ENCODE data around the gene MDH1. TPM values are rescaled to one million over a fixed set of nuclear protein-coding genes. Genes with fewer than 3 reads are reported as not detected.

Gene MDH1
- total and polyA plus RNA-seq, 2 donors (not counting 1 experiment from before 2014, with no cell fraction given): 65.7 to 87.8 TPM

GRCh38 chr2:63569740-63570139 lies 19.0 kb upstream of the MDH1 start:
- Histone ChIP-seq H3K4me1 (ENCODE audit: control insufficient read depth in 2 of 2, insufficient read depth in 2 of 2, low read length in 2 of 2) (no peaks in the 10 kb centered on the region), H3K4me3 (ENCODE audit: control extremely low read depth in 1 of 5, extremely low read depth in 1 of 5, insufficient read depth in 1 of 5, low read depth in 2 of 5, low read length in 4 of 5) (no peak overlapping the region), H3K9ac (ENCODE audit: low read length) (no peak overlapping the region), H3K27ac (ENCODE audit: low read length in 2 of 2) (no peak overlapping the region), H3K4me2 (replicated peaks; ENCODE audit: low read depth, low read length, poor library complexity, severe bottlenecking) (no peak overlapping the region), H3K79me2 (ENCODE audit: control insufficient read depth, insufficient read depth, low read length) (peaks cover 14% of the 10 kb centered on the region), H3K36me3 (replicated peaks in 1 of 2; ENCODE audit: control extremely low read depth in 1 of 2, control insufficient read depth in 1 of 2, extremely low read depth in 1 of 2, insufficient read depth in 2 of 2, low read length in 1 of 2) (no peaks in the 10 kb centered on the region), H3K27me3 (replicated peaks in 1 of 4; ENCODE audit: control extremely low read depth in 1 of 4, control insufficient read depth in 3 of 4, insufficient read depth in 4 of 4, low read length in 3 of 4) (no peaks in the 10 kb centered on the region), H3K9me3 (ENCODE audit: control extremely low read depth in 1 of 3, control insufficient read depth in 2 of 3, insufficient read depth in 1 of 3, low read length in 2 of 3) (peaks cover 9 to 12% (median 12%) of the 10 kb centered on the region in 3 donors), H4K20me1 (ENCODE audit: control insufficient read depth, insufficient read depth, low read length, poor library complexity, severe bottlenecking) (no peaks in the 10 kb centered on the region), H2AFZ (ENCODE audit: insufficient read depth, low read depth, low read length, poor library complexity, severe bottlenecking) (no peak overlapping the region)
- Mint-ChIP-seq H3K9me3 (ENCODE audit: insufficient read depth) (peaks cover 3% of the 10 kb centered on the region), H3K4me1 (no peaks in the 10 kb centered on the region), H3K4me3 (no peak overlapping the region), H3K27me3 (no peaks in the 10 kb centered on the region), H3K27ac (no peak overlapping the region)
- no peak for DNase-seq
- no peak for ATAC-seq (ENCODE audit: low read depth)
- TF ChIP-seq CTCF (IDR thresholded peaks at IDR 0.05): no peak
- no peak for TF ChIP-seq EZH2 (IDR thresholded peaks at IDR 0.05; ENCODE audit: borderline replicate concordance, insufficient read depth, low read depth, low read length, poor library complexity, severe bottlenecking)
- CTCF ChIA-PET: no interaction called here
- intact Hi-C loops (cut with micrococcal nuclease): no loop called here
- POLR2A ChIA-PET: no interaction called here

- no peak for TF ChIP-seq CTCF (IDR thresholded peaks at IDR 0.05)
- TF ChIP-seq EZH2 (IDR thresholded peaks at IDR 0.05; ENCODE audit: borderline replicate concordance, insufficient read depth, low read depth, low read length, poor library complexity, severe bottlenecking): no peak
- H3K4me1 ChIP-seq (ENCODE audit: control insufficient read depth in 2 of 2, insufficient read depth in 2 of 2, low read length in 2 of 2): no peaks in the 10 kb centered on the region
- DNase-seq (no peak), ATAC-seq (ENCODE audit: low read depth) (no peak)
- no peak overlapping the region for H3K9ac ChIP-seq (ENCODE audit: low read length)
- no peak overlapping the region for H3K4me2 ChIP-seq (replicated peaks; ENCODE audit: low read depth, low read length, poor library complexity, severe bottlenecking)
- Mint-ChIP-seq H3K9me3 (ENCODE audit: insufficient read depth) (peaks cover 3% of the 10 kb centered on the region), H3K4me3 (no peak overlapping the region), H3K27me3 (no peaks in the 10 kb centered on the region), H3K27ac (no peak overlapping the region), H3K4me1 (no peaks in the 10 kb centered on the region)
- POLR2A ChIA-PET: no interaction called here
- CTCF ChIA-PET: no interaction called here
- H3K4me3 ChIP-seq (ENCODE audit: control extremely low read depth in 1 of 5, extremely low read depth in 1 of 5, insufficient read depth in 1 of 5, low read depth in 2 of 5, low read length in 4 of 5): no peak overlapping the region
- no peaks in the 10 kb centered on the region for H4K20me1 ChIP-seq (ENCODE audit: control insufficient read depth, insufficient read depth, low read length, poor library complexity, severe bottlenecking)
- no peaks in the 10 kb centered on the region for H3K36me3 ChIP-seq (replicated peaks in 1 of 2; ENCODE audit: control extremely low read depth in 1 of 2, control insufficient read depth in 1 of 2, extremely low read depth in 1 of 2, insufficient read depth in 2 of 2, low read length in 1 of 2)
- H3K27ac ChIP-seq (ENCODE audit: low read length in 2 of 2): no peak overlapping the region
- H3K27me3 ChIP-seq (replicated peaks in 1 of 4; ENCODE audit: control extremely low read depth in 1 of 4, control insufficient read depth in 3 of 4, insufficient read depth in 4 of 4, low read length in 3 of 4): no peaks in the 10 kb centered on the region
- H2AFZ ChIP-seq (ENCODE audit: insufficient read depth, low read depth, low read length, poor library complexity, severe bottlenecking): no peak overlapping the region
- peaks cover 9 to 12% (median 12%) of the 10 kb centered on the region in 3 donors for H3K9me3 ChIP-seq (ENCODE audit: control extremely low read depth in 1 of 3, control insufficient read depth in 2 of 3, insufficient read depth in 1 of 3, low read length in 2 of 3)
- peaks cover 17% of the 10 kb centered on the region for H3K79me2 ChIP-seq (ENCODE audit: control insufficient read depth, insufficient read depth, low read length)
- intact Hi-C loops (cut with micrococcal nuclease): no loop called here
- no CpG with 5 or more reads among the region's 2 CpGs for WGBS (ENCODE audit: insufficient coverage)
These were observed 17.5 kb upstream of the MDH1 start for GRCh38 chr2:63571291-63571690.

Measured in B cell (primary cell).